ENCODE results near the gene PRKN. TPM values are rescaled to one million over a fixed set of nuclear protein-coding genes. Genes with fewer than 3 reads are reported as not detected.

The PRKN gene
- total RNA-seq, 4 donors from 2014 or later = 4.5 to 12.3 (median 9.0) TPM

DNA sequence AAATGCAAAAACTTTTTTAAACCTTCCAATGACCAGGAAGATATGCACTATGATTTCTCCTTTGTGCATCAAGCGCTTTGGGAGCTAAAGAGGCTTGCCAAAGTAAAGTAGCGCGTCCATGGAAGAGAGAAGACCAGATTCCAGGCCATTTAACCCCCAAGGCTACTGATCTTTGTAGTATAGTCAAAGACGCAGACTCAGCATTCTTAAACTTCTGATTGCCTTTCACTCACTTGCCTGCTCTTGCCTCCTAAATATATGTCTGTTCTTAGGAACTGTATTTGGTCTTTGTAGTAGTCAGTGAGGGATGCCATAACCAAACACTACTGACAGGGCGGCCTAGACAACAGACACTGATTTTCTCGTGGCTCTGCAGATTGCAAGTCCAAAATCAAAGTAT lies 426.4 kb downstream of the PRKN start:
- in situ Hi-C loops (cut with MboI; ENCODE audit: low pct_ligation_motif_present in 1 of 4, low pct_unique_long_range_greater_than_20kb in 1 of 4, low sequenced_read_pairs in 3 of 4) (no loop called here), intact Hi-C loops (cut with DNase I; ENCODE audit: low total_unique reads) (no loop called here)
- Histone ChIP-seq H3K27me3 (no peaks in the 10 kb centered on the region), H3K9me3 (no peaks in the 10 kb centered on the region), H3K4me1 (no peaks in the 10 kb centered on the region), H3K4me3 (no peak overlapping the region), H3K36me3 (no peaks in the 10 kb centered on the region), H3K27ac (no peak overlapping the region)
- no peak for DNase-seq
- no peak for TF ChIP-seq POLR2A (IDR thresholded peaks at IDR 0.05)
- TF ChIP-seq EP300 (IDR thresholded peaks at IDR 0.05; ENCODE audit: low read depth) = no peak
- TF ChIP-seq, protein P1, sequence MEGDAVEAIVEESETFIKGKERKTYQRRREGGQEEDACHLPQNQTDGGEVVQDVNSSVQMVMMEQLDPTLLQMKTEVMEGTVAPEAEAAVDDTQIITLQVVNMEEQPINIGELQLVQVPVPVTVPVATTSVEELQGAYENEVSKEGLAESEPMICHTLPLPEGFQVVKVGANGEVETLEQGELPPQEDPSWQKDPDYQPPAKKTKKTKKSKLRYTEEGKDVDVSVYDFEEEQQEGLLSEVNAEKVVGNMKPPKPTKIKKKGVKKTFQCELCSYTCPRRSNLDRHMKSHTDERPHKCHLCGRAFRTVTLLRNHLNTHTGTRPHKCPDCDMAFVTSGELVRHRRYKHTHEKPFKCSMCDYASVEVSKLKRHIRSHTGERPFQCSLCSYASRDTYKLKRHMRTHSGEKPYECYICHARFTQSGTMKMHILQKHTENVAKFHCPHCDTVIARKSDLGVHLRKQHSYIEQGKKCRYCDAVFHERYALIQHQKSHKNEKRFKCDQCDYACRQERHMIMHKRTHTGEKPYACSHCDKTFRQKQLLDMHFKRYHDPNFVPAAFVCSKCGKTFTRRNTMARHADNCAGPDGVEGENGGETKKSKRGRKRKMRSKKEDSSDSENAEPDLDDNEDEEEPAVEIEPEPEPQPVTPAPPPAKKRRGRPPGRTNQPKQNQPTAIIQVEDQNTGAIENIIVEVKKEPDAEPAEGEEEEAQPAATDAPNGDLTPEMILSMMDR (IDR thresholded peaks at IDR 0.05) = no peak
- TF ChIP-seq POLR2AphosphoS5 (IDR thresholded peaks at IDR 0.05) = no peak
- WGBS, 2 donors (ENCODE audit: low coverage in 1 of 2) = 85 to 91% methylated on average over 3 to 6 of the region's 6 CpGs

DNA sequence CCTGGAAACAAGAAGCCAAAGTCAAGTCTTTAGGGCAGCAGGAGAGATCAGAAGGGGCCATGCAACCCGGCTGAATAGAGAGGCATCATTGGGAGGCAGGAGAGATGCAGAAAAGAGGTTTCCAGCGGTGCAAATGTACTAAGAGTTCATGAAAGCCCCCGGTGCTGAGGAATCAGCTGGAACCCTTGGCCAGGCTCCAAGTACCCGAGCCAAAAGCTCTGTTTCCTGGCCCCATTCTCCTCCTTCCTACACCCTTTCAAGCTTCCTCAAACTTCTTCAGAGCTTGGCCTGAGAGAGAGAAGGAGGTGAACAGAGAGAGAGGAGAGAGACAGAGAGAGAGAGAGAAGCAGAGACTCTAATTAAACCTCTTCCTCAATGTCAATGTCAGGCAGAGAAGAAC lies 433.5 kb downstream of the PRKN start:
- no peak for DNase-seq
- TF ChIP-seq, protein P1 (IDR thresholded peaks at IDR 0.05) = no peak
- TF ChIP-seq POLR2AphosphoS5 (IDR thresholded peaks at IDR 0.05) (no peak), EP300 (IDR thresholded peaks at IDR 0.05; ENCODE audit: low read depth) (no peak), POLR2A (IDR thresholded peaks at IDR 0.05) (no peak)

DNA sequence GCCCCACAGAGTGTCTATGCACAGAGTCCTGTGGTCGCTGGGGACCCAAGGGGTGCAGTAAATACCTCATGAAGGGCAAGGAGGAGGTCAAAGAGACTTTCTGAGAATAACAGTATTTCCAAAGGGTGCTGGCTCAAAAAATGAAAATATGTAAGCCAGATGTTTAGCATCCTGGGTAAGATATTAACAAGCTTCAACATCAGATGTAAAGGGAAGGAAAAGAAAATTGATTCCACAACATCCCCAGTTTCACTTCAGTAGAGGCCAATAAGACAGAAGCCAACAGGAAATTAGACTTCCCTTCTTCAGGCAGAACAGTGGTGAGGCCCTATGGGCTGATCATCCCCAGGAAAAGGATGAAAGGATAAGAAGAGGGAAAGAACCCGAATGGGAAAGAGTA lies 434.7 kb downstream of the PRKN start:
- no peaks in the 10 kb centered on the region for H3K9me3 ChIP-seq
- no peak for DNase-seq
- H3K36me3 ChIP-seq = no peaks in the 10 kb centered on the region
- intact Hi-C loops (cut with DNase I; ENCODE audit: low total_unique reads) (no loop called here), in situ Hi-C loops (cut with MboI; ENCODE audit: low pct_ligation_motif_present in 1 of 4, low pct_unique_long_range_greater_than_20kb in 1 of 4, low sequenced_read_pairs in 3 of 4) (no loop called here)
- no peaks in the 10 kb centered on the region for H3K4me1 ChIP-seq
- no peak overlapping the region for H3K27ac ChIP-seq
- TF ChIP-seq POLR2A (IDR thresholded peaks at IDR 0.05) (no peak), EP300 (IDR thresholded peaks at IDR 0.05; ENCODE audit: low read depth) (no peak), POLR2AphosphoS5 (IDR thresholded peaks at IDR 0.05) (no peak)
- TF ChIP-seq, protein P1 (IDR thresholded peaks at IDR 0.05) = no peak
- H3K4me3 ChIP-seq = no peak overlapping the region
- no peaks in the 10 kb centered on the region for H3K27me3 ChIP-seq
- WGBS, 2 donors (ENCODE audit: low coverage in 1 of 2) = 40 to 80% methylated on average over 1 to 2 of the region's 2 CpGs

More for the DNA sequence above, 433.5 kb downstream of the PRKN start:
- Histone ChIP-seq H3K27ac (no peak overlapping the region), H3K9me3 (no peaks in the 10 kb centered on the region), H3K4me3 (no peak overlapping the region), H3K27me3 (no peaks in the 10 kb centered on the region), H3K4me1 (no peaks in the 10 kb centered on the region), H3K36me3 (no peaks in the 10 kb centered on the region)
- in situ Hi-C loops (cut with MboI; ENCODE audit: low pct_ligation_motif_present in 1 of 4, low pct_unique_long_range_greater_than_20kb in 1 of 4, low sequenced_read_pairs in 3 of 4) = no loop called here
- WGBS, 2 donors (ENCODE audit: low coverage in 1 of 2) = 51% methylated on average over 4 of the region's 4 CpGs; no CpG with 5 or more reads in 1 of the 2 donors
- intact Hi-C loops (cut with DNase I; ENCODE audit: low total_unique reads) = no loop called here

DNA sequence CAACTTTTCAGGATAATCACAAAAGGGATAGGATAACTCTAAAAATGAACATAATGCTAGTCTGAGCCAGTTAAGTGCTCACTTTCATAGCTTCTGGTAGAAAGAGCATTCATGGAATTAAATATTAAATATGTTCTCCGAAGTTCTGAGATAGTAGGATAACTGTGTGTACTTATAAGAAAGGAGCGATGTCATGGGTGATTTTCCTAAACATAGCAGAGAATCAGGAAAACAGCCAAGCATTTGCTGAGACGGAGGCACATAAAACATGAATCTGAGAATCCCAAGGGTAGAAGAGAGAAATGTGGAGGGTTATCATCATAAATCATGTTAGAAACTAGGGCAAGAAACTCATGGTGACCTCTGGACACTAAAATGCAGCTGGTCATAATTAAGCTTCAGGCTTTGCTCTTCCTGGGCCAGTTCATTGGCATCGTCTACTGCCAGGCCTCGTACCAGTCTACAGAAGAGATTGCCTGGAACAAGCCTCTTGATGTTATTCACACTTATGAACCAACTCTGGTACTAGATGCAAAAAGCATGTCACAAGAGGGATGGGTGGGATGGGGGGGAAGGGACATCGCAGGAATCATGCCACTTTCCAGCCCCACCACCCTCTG lies 436.6 kb downstream of the PRKN start:
- H3K36me3 ChIP-seq = no peaks in the 10 kb centered on the region
- no peak overlapping the region for H3K27ac ChIP-seq
- no peak for TF ChIP-seq POLR2A (IDR thresholded peaks at IDR 0.05)
- TF ChIP-seq, protein P1 (IDR thresholded peaks at IDR 0.05) = no peak
- no peak for TF ChIP-seq EP300 (IDR thresholded peaks at IDR 0.05; ENCODE audit: low read depth)
- no peak for TF ChIP-seq POLR2AphosphoS5 (IDR thresholded peaks at IDR 0.05)
- H3K9me3 ChIP-seq = no peaks in the 10 kb centered on the region
- 49 to 75% methylated on average over 3 to 6 of the region's 6 CpGs for WGBS, 2 donors (ENCODE audit: low coverage in 1 of 2)
- DNase-seq = no peak
- intact Hi-C loops (cut with DNase I; ENCODE audit: low total_unique reads) (no loop called here), in situ Hi-C loops (cut with MboI; ENCODE audit: low pct_ligation_motif_present in 1 of 4, low pct_unique_long_range_greater_than_20kb in 1 of 4, low sequenced_read_pairs in 3 of 4) (no loop called here)
- no peaks in the 10 kb centered on the region for H3K4me1 ChIP-seq
- no peaks in the 10 kb centered on the region for H3K27me3 ChIP-seq
- no peak overlapping the region for H3K4me3 ChIP-seq
